Progenitor cell of endocrine pancreas (in vitro differentiated cells): ENCODE measurements around the gene SLC35B4. TPM values are rescaled to one million over a fixed set of nuclear protein-coding genes. Genes with fewer than 3 reads are reported as not detected.

Source experiments
- DNase-seq: peaks from one replicate; pipeline ENCODE4 v3.0.0; 2021; ENCODE audit warnings: low spot score; ENCODE audit not compliant: unreplicated experiment
- H3K27ac Mint-ChIP-seq: 2 replicates; pipeline ENCODE4 v1.8.0; 2021; ENCODE audit warnings: mild to moderate bottlenecking, moderate library complexity, mixed read lengths
- H3K27me3 Mint-ChIP-seq: 2 replicates; pipeline ENCODE4 v1.8.0; 2021; ENCODE audit warnings: mixed read lengths
- H3K36me3 Mint-ChIP-seq: 2 replicates; pipeline ENCODE4 v1.8.0; 2022; ENCODE audit warnings: mixed read lengths; ENCODE audit not compliant: insufficient read depth
- H3K4me1 Mint-ChIP-seq: 2 replicates; pipeline ENCODE4 v1.8.0; 2021; ENCODE audit warnings: low read depth, mixed read lengths
- H3K4me3 Mint-ChIP-seq: 2 replicates; pipeline ENCODE4 v1.8.0; 2021; ENCODE audit warnings: low read depth, mild to moderate bottlenecking, moderate library complexity, mixed read lengths
- H3K9me3 Mint-ChIP-seq: 2 replicates; pipeline ENCODE4 v1.8.0; 2021; ENCODE audit warnings: low read depth, mixed read lengths
- total RNA-seq: library from RNA; stranded (reverse); gene quantifications from 2 replicates; pipeline ENCODE4 v1.2.1, GENCODE V29; 2021
- TF ChIP-seq, protein P1 (sequence below): fragments of 200-600 bp; sonication (generic); IDR thresholded peaks from one replicate; pipeline ENCODE4 v1.5.0; 2021; ENCODE audit warnings: antibody characterized with exemption, mild to moderate bottlenecking; ENCODE audit not compliant: unreplicated experiment

SLC35B4 gene
- total RNA-seq, 1 donor from 2014 or later: 34.2 TPM

GRCh38 chr7:134262322-134262721, 54.4 kb downstream of the SLC35B4 start:
- Mint-ChIP-seq H3K4me3 (no peak overlapping the region), H3K27me3 (no peaks in the 10 kb centered on the region), H3K4me1 (no peaks in the 10 kb centered on the region), H3K36me3 (no peaks in the 10 kb centered on the region), H3K27ac (no peak overlapping the region), H3K9me3 (peaks cover 12% of the 10 kb centered on the region)
- TF ChIP-seq, protein P1, sequence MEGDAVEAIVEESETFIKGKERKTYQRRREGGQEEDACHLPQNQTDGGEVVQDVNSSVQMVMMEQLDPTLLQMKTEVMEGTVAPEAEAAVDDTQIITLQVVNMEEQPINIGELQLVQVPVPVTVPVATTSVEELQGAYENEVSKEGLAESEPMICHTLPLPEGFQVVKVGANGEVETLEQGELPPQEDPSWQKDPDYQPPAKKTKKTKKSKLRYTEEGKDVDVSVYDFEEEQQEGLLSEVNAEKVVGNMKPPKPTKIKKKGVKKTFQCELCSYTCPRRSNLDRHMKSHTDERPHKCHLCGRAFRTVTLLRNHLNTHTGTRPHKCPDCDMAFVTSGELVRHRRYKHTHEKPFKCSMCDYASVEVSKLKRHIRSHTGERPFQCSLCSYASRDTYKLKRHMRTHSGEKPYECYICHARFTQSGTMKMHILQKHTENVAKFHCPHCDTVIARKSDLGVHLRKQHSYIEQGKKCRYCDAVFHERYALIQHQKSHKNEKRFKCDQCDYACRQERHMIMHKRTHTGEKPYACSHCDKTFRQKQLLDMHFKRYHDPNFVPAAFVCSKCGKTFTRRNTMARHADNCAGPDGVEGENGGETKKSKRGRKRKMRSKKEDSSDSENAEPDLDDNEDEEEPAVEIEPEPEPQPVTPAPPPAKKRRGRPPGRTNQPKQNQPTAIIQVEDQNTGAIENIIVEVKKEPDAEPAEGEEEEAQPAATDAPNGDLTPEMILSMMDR: no peak
- no peak for DNase-seq

GRCh38 chr7:134255814-134256213, 60.9 kb downstream of the SLC35B4 start:
- no peak for DNase-seq
- H3K36me3 Mint-ChIP-seq: peaks cover 1% of the 10 kb centered on the region
- TF ChIP-seq, protein P1: no peak
- H3K4me3 Mint-ChIP-seq: no peak overlapping the region
- peaks cover 3% of the 10 kb centered on the region for H3K9me3 Mint-ChIP-seq
- H3K27me3 Mint-ChIP-seq: no peaks in the 10 kb centered on the region
- H3K4me1 Mint-ChIP-seq: no peaks in the 10 kb centered on the region
- H3K27ac Mint-ChIP-seq: no peak overlapping the region

- Mint-ChIP-seq H3K4me3 (no peak overlapping the region), H3K27me3 (no peaks in the 10 kb centered on the region), H3K36me3 (peaks cover 1% of the 10 kb centered on the region), H3K27ac (no peak overlapping the region), H3K4me1 (no peaks in the 10 kb centered on the region), H3K9me3 (peaks cover 3% of the 10 kb centered on the region)
- TF ChIP-seq, protein P1: no peak
- DNase-seq: no peak
Measured at GRCh38 chr7:134254311-134254710, 62.4 kb downstream of the SLC35B4 start.

DNA sequence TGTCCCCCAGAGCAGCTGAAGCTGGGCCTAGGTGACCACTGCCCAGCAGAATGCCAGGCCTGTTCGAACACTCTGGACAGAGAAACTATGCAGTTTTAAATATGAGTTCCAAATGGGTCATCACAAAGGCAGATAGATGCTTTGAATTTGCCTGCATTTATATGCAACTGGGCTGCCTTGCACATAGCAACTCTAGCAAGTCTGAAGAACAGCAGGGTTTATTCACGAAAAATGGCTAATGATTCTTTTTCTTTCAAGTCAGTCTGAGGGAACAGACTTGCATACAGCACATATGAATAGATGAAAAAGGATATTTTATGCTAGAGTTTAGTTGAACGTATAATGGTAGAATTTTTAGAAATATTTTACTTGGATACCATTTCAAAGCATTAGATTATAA, 68.5 kb downstream of the SLC35B4 start:
- Mint-ChIP-seq H3K27me3 (no peaks in the 10 kb centered on the region), H3K4me1 (peaks cover 18% of the 10 kb centered on the region), H3K4me3 (no peak overlapping the region), H3K27ac (peak overlapping the region; percentile 84), H3K9me3 (peaks cover 3% of the 10 kb centered on the region), H3K36me3 (no peaks in the 10 kb centered on the region)
- DNase-seq: no peak
- TF ChIP-seq, protein P1: no peak

DNA sequence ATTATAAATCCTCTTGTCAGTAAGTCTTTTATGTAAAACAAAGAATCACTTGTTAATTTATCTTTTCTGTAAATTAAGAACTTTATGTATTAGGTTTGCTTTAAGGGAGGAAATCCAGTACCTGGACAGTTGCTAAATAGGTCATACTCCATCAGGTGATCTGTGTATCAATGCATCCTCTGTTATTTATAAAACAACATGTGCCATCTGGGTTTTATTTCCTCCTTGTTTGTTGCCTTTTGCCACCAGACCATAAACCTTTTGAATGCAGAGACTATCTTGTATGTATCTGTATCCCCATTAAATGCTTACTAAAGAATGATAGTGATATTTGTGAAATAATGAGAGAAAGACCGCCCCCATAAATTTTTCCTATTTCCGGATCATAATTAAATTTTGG, 70.0 kb downstream of the SLC35B4 start:
- no peak for DNase-seq
- no peak overlapping the region for H3K27ac Mint-ChIP-seq

More for the DNA sequence above, 70.0 kb downstream of the SLC35B4 start:
- Mint-ChIP-seq H3K4me3 (no peak overlapping the region), H3K36me3 (no peaks in the 10 kb centered on the region), H3K27me3 (no peaks in the 10 kb centered on the region), H3K9me3 (peaks cover 8% of the 10 kb centered on the region), H3K4me1 (peaks cover 18% of the 10 kb centered on the region)
- TF ChIP-seq, protein P1: no peak
